NT2/D1 (cell line): Measurements from ENCODE around the gene DUS2.

Experiments used
- YY1 ChIP-seq: IDR thresholded peaks from 2 replicates; pipeline ENCODE4 v1.6.1; 2011; ENCODE audit not compliant: insufficient read length, insufficient read depth
- ZNF274 ChIP-seq: IDR thresholded peaks from 2 replicates; pipeline ENCODE4 v1.6.1; 2011; ENCODE audit warnings: mild to moderate bottlenecking, low read depth, low read length

GRCh38 chr16:68061396-68061795 lies 38.3 kb downstream of the DUS2 start:
- no peak for TF ChIP-seq ZNF274
- TF ChIP-seq YY1 = no peak
